GM18505 (cell line): Measurements from ENCODE around the gene RPS27A.
"Not testable (repeated sequence)": the region's sequence is repeated elsewhere in the genome, so short reads cannot be mapped to it uniquely, and the experiment has no call there.

ENCODE experiments used
- ATAC-seq: cut with Tn5 transposase; IDR thresholded peaks from one replicate; pipeline ENCODE4 v1.9.1; 2021; ENCODE audit not compliant: unreplicated experiment
- POLR2A ChIP-seq: IDR thresholded peaks from 4 replicates; pipeline ENCODE4 v1.6.1; 2011; ENCODE audit warnings: borderline replicate concordance; ENCODE audit not compliant: insufficient read depth, insufficient read length; ENCODE audit errors: extremely low read depth

Gene RPS27A

GRCh38 chr2:55232084-55232862 is at the start of gene RPS27A, which contains the start of gene CLHC1:
Gene RPS27A (plus strand): TSS chr2:55232688. CDS start chr2:55232825, 137 bp downstream.
Gene CLHC1 (minus strand): TSS chr2:55232293. CDS start chr2:55222411, 9,882 bp downstream.
- peak; percentile 85 for ATAC-seq
- TF ChIP-seq POLR2A: peak; percentile 95

GRCh38 chr2:55186837-55187236 is 45.7 kb upstream of the RPS27A start:
- not testable (repeated sequence) for ATAC-seq

- ATAC-seq: not testable (repeated sequence)
These were observed 40.6 kb upstream of the RPS27A start for GRCh38 chr2:55191888-55192287.

- no peak for TF ChIP-seq POLR2A
- ATAC-seq: no peak
These were observed 36.0 kb upstream of the RPS27A start for GRCh38 chr2:55196526-55196925.

DNA sequence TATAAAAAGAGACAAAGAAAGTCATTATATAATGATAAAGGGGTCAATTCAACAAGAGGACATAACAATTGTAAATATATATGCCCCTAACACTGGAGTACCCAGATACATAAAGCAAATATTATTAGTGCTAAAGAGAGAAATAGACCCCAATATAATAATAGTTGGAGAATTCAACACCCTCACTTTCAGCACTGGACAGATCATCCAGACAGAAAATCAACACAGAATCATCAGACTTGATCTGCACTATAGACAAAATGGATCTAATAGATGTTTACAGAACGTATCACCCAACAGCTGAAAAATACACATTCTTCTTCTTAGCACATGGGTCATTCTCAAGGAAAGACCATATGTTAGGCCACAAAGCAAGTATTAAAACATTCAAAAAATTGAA is 32.1 kb upstream of the RPS27A start:
- TF ChIP-seq POLR2A: no peak
- ATAC-seq: no peak

- no peak for ATAC-seq
- TF ChIP-seq POLR2A: no peak
These were observed 28.0 kb upstream of the RPS27A start for GRCh38 chr2:55204536-55204935.

- no peak for TF ChIP-seq POLR2A
- ATAC-seq: no peak
These were observed 27.5 kb upstream of the RPS27A start for GRCh38 chr2:55204950-55205349.

- ATAC-seq: no peak
- no peak for TF ChIP-seq POLR2A
These were observed 18.7 kb upstream of the RPS27A start for GRCh38 chr2:55213822-55214221.

DNA sequence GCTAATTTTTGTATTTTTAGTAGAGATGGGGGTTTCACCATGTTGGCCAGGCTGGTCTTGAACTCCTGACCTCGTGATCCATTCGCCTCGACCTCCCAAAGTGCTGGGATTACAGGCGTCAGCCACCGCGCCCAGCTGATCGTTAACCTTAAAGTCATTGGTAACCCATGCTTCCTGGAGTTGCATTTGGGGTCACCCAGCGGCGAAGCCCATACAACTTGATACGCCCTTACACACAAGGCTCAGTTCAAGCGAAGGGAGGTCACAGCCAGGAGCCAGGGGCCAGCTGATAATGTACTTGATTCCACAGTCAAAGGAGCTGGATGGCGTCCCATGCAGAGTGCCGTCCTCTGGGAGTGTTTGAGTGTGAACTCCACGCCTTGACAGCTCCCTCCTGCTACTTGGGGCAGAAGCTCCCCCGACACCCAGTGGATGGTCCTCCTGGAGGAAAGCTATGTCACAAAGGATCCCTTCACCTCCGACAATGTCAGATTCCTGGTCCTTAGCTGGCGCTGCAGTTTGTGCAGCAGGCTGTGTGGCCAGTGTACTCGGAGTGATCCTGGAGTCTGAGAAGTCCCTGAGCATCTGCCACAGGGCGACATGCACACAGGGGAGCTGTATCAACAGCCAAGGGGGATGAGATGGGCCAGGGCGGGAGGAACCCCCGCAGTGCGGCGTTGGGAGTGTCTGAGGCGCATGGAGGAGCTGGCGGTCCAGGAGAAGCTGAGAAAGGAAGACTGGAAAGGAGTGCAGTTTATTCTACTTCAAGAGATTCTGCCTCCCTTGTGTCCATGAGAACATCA is 8.3 kb upstream of the RPS27A start:
- no peak for TF ChIP-seq POLR2A
- no peak for ATAC-seq

- TF ChIP-seq POLR2A: no peak
- ATAC-seq: no peak
These were observed 7.7 kb upstream of the RPS27A start for GRCh38 chr2:55224761-55225261.

DNA sequence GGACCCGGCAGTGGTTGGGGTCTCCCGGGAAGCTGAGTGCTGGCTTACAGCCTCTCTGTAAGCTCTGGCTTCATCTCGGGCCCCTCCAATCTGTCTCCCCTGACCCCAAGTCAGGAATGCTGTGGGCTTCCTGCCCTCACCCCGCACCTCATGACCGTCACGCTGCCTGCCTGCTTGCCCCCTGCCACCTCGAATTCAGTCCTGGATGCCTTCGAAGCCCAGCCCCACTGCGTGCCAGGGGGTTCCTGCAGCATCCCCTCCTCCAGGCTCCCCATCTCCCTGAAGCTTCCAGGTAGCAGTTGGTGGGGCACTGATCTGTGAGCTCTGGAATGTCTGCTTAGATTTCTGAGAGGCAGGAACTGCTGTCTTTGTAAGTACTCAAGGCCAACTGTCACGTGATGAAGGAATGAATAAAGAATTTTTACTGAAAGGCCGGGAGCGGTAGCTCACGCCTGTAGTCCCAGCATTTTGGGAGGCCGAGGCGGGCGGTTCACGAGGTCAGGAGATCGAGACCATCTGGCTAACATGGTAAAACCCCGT is 6.9 kb upstream of the RPS27A start:
- no peak for TF ChIP-seq POLR2A
- ATAC-seq: no peak

DNA sequence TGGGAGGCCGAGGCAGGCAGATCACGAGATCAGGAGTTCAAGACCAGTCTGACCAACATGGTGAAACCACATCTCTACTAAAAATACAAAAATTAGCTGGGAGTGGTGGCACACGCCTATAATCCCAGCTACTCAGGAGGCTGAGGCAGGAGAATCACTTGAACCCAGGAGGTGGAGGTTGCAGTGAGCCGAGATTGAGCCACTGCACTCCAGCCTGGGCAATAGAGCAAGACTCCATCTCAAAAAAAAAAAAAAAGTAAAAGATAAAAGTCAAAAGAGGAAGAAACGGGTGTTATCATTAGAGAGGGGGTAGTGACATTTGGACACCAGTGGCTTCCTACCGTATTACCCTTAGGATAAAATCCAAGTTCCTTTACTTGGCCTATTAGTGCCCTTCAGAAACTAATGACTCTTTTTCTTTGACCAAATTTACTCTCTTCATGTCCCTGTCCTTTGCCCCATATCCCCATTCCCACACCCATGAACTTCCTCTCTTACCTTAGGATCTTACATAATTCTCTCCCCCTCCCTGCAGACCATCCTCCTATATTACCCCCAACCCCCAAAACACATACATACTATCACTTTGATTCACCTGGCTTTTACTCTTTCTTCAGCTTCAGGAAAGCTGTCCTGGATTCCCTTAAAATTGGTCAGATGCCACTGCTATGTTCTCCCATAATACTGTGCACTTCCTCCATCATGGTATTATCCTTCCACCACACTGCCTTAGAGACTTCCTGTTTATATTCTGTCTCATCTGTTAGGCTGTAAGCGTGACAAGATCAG is 4.9 kb upstream of the RPS27A start:
- not testable (repeated sequence) for ATAC-seq

GRCh38 chr2:55228226-55228563 is 4.3 kb upstream of the RPS27A start:
- TF ChIP-seq POLR2A: no peak
- no peak for ATAC-seq
